Fibroblast of lung (primary cell): ENCODE measurements around the gene RAPGEF4. TPM values are rescaled to one million over a fixed set of nuclear protein-coding genes. Genes with fewer than 3 reads are reported as not detected.
A peak's percentile ranks its signal among the peaks of the same experiment; 100 is the strongest.

ENCODE experiments used
- DNase-seq, 2 donors: peaks; one replicate each; pipeline versions ENCODE4 v3.0.0 to v3.0.0-alpha.2; 2010; ENCODE audit warnings: low read depth in 2 of 2
- H2AFZ ChIP-seq: 2 replicates; pipeline ENCODE4 v1.5.1; 2012; ENCODE audit warnings: low read length, control low read depth, inconsistent platforms
- H3K27ac ChIP-seq: 2 replicates; pipeline ENCODE4 v1.5.1; 2011; ENCODE audit warnings: low read length, control low read depth; ENCODE audit not compliant: insufficient read depth
- H3K27me3 ChIP-seq: 2 replicates; pipeline ENCODE4 v1.5.1; 2011; ENCODE audit warnings: mild to moderate bottlenecking, low read length; ENCODE audit not compliant: control insufficient read depth, insufficient read depth
- H3K36me3 ChIP-seq: 2 replicates; pipeline ENCODE4 v1.5.1; 2011; ENCODE audit warnings: low read length; ENCODE audit not compliant: control insufficient read depth, insufficient read depth
- H3K4me1 ChIP-seq: 2 replicates; pipeline ENCODE4 v1.5.1; 2011; ENCODE audit warnings: low read length; ENCODE audit not compliant: control insufficient read depth, insufficient read depth; ENCODE audit errors: extremely low read depth
- H3K4me2 ChIP-seq: 2 replicates; pipeline ENCODE4 v1.5.1; 2011; ENCODE audit warnings: low read length, control low read depth; ENCODE audit not compliant: insufficient read depth; ENCODE audit errors: extremely low read depth
- H3K4me3 ChIP-seq, 4 experiments: fragments of 200-600 bp in 1 of 4; sonication (generic) in 1 of 4; replicated peaks in 1 of 4; 2 replicates each; pipeline ENCODE4 v1.5.1; 2011 to 2016; ENCODE audit warnings: low read length in 4 of 4, low read depth in 3 of 4, mild to moderate bottlenecking in 3 of 4, control low read depth in 2 of 4, inconsistent platforms in 1 of 4, mixed read lengths in 1 of 4; ENCODE audit not compliant: insufficient read depth in 1 of 4; ENCODE audit errors: control extremely low read depth in 1 of 4
- H3K79me2 ChIP-seq: 2 replicates; pipeline ENCODE4 v1.5.1; 2012; ENCODE audit warnings: mild to moderate bottlenecking, low read length, inconsistent platforms; ENCODE audit not compliant: control insufficient read depth, insufficient read depth
- H3K9ac ChIP-seq: 2 replicates; pipeline ENCODE4 v1.5.1; 2011; ENCODE audit warnings: mild to moderate bottlenecking, low read length, control low read depth; ENCODE audit not compliant: insufficient read depth
- H3K9me3 ChIP-seq: 2 replicates; pipeline ENCODE4 v1.5.1; 2012; ENCODE audit warnings: low read depth, low read length; ENCODE audit not compliant: control insufficient read depth, insufficient read depth
- H4K20me1 ChIP-seq: 2 replicates; pipeline ENCODE4 v1.5.1; 2011; ENCODE audit warnings: low read length; ENCODE audit not compliant: control insufficient read depth, insufficient read depth; ENCODE audit errors: extremely low read depth
- CTCF ChIP-seq, 2 donors: IDR thresholded peaks in 1 of 2; conservative IDR thresholded peaks in 1 of 2; 1 replicate in 1 of 2; 2 replicates in 1 of 2; pipeline ENCODE4 v1.5.1; 2011 to 2012; ENCODE audit warnings: low read length in 2 of 2, control low read depth in 1 of 2, inconsistent platforms in 1 of 2, low read depth in 1 of 2, mild to moderate bottlenecking in 1 of 2
- EZH2 ChIP-seq: IDR thresholded peaks from 2 replicates; pipeline ENCODE4 v1.5.1; 2012; ENCODE audit warnings: low read length, control low read depth, mild to moderate bottlenecking; ENCODE audit errors: missing control alignments
- polyA plus RNA-seq, 2 donors: library from polyadenylated mRNA; depleted of rRNA in 1 of 2; stranded (reverse) in 1 of 2; unstranded in 1 of 2; fragments of >200 nt; gene quantifications; 2 replicates each; pipeline ENCODE4 v1.2.1, GENCODE V29; 2011 to 2012; ENCODE audit warnings: missing spikeins in 1 of 2
- total RNA-seq: library from RNA; depleted of rRNA; stranded (reverse); fragments of >200 nt; gene quantifications from 2 replicates; pipeline ENCODE4 v1.2.1, GENCODE V29; 2014

RAPGEF4 gene
- total and polyA plus RNA-seq, 2 donors (not counting 1 experiment from before 2014, with no cell fraction given): 0.51 to 3.0 TPM

GRCh38 chr2:172969166-172969565 lies 233.5 kb downstream of the RAPGEF4 start:
- Histone ChIP-seq H4K20me1 (no peaks in the 10 kb centered on the region), H3K36me3 (no peaks in the 10 kb centered on the region), H3K4me3 (no peak overlapping the region), H3K4me2 (no peak overlapping the region), H3K9ac (no peak overlapping the region), H3K27ac (no peak overlapping the region), H3K9me3 (no peaks in the 10 kb centered on the region), H3K4me1 (peaks cover 7% of the 10 kb centered on the region), H3K79me2 (no peaks in the 10 kb centered on the region), H3K27me3 (no peaks in the 10 kb centered on the region), H2AFZ (no peak overlapping the region)
- DNase-seq: peak in 1 of 2 donors; percentile 28
- no peak for TF ChIP-seq EZH2
- no peak for TF ChIP-seq CTCF (conservative IDR thresholded peaks at IDR 0.05 in 1 of 2, IDR thresholded peaks at IDR 0.05 in 1 of 2; ENCODE audit: low read depth in 1 of 2, low read length in 2 of 2)

- H3K9ac ChIP-seq: no peak overlapping the region
- no peak overlapping the region for H3K4me3 ChIP-seq
- peaks cover 7% of the 10 kb centered on the region for H3K4me1 ChIP-seq
- H2AFZ ChIP-seq: no peak overlapping the region
- H3K27ac ChIP-seq: no peak overlapping the region
- H3K9me3 ChIP-seq: no peaks in the 10 kb centered on the region
- DNase-seq: peak in 1 of 2 donors; percentile 11
- H3K4me2 ChIP-seq: no peak overlapping the region
- no peak for TF ChIP-seq CTCF (conservative IDR thresholded peaks at IDR 0.05 in 1 of 2, IDR thresholded peaks at IDR 0.05 in 1 of 2; ENCODE audit: low read depth in 1 of 2, low read length in 2 of 2)
- no peak for TF ChIP-seq EZH2
- no peaks in the 10 kb centered on the region for H3K79me2 ChIP-seq
- no peaks in the 10 kb centered on the region for H3K36me3 ChIP-seq
- no peaks in the 10 kb centered on the region for H3K27me3 ChIP-seq
- no peaks in the 10 kb centered on the region for H4K20me1 ChIP-seq
Measured at GRCh38 chr2:172969609-172970008, 234.0 kb downstream of the RAPGEF4 start.

- Histone ChIP-seq H3K4me3 (no peak overlapping the region), H3K36me3 (no peaks in the 10 kb centered on the region), H4K20me1 (no peaks in the 10 kb centered on the region), H3K27ac (no peak overlapping the region), H3K9ac (no peak overlapping the region), H3K79me2 (no peaks in the 10 kb centered on the region), H3K9me3 (no peaks in the 10 kb centered on the region), H2AFZ (no peak overlapping the region), H3K4me2 (no peak overlapping the region), H3K27me3 (no peaks in the 10 kb centered on the region), H3K4me1 (peaks cover 7% of the 10 kb centered on the region)
- no peak for DNase-seq
- TF ChIP-seq CTCF (conservative IDR thresholded peaks at IDR 0.05 in 1 of 2, IDR thresholded peaks at IDR 0.05 in 1 of 2; ENCODE audit: low read depth in 1 of 2, low read length in 2 of 2) (no peak), EZH2 (no peak)
Measured at GRCh38 chr2:172970660-172971059, 235.0 kb downstream of the RAPGEF4 start.
